Measurements from ENCODE around the gene CHRNA3.
A peak's percentile ranks its signal among the peaks of the same experiment; 100 is the strongest.

The CHRNA3 gene

GRCh38 chr15:78550815-78551214 is 70.0 kb downstream of the CHRNA3 start:
- CTCF ChIA-PET: no interaction called here
- H3K27ac ChIP-seq (ENCODE audit: extremely low read depth, low read depth, low read length): no peak overlapping the region
- H3K9me3 ChIP-seq (ENCODE audit: control insufficient read depth, insufficient read depth, low read depth, low read length): no peaks in the 10 kb centered on the region
- no peak overlapping the region for H3K4me3 ChIP-seq (ENCODE audit: low read depth, low read length)
- H3K4me1 ChIP-seq (ENCODE audit: control insufficient read depth, insufficient read depth, low read length): no peaks in the 10 kb centered on the region
- peaks cover 46 to 55% of the 10 kb centered on the region in 2 experiments for H3K36me3 ChIP-seq (ENCODE audit: control insufficient read depth in 2 of 2, insufficient read depth in 1 of 2, low read length in 2 of 2)
- POLR2A ChIA-PET: interaction anchor here (0.6 to 3.3 kb wide), 3 partner anchors 10 to 112 kb away, joined by 3 to 23 read pairs (median 20); partner anchors contain the start of genes CHRNA5 and PSMA4
- TF ChIP-seq ZNF561 (tag by site-specific recombination; IDR thresholded peaks at IDR 0.05; ENCODE audit: borderline replicate concordance) (no peak), ZNF785 (tag by site-specific recombination; IDR thresholded peaks at IDR 0.05) (no peak), ZNF214 (tag by site-specific recombination; IDR thresholded peaks at IDR 0.05; ENCODE audit: borderline replicate concordance) (no peak), ZNF449 (tag by site-specific recombination; IDR thresholded peaks at IDR 0.05) (no peak), ZSCAN4 (tag by site-specific recombination; IDR thresholded peaks at IDR 0.05) (no peak), ZFP37 (tag by site-specific recombination; IDR thresholded peaks at IDR 0.05) (no peak), ZNF274 (IDR thresholded peaks at IDR 0.05; ENCODE audit: low read length) (no peak), ZNF274 (tag by site-specific recombination; IDR thresholded peaks at IDR 0.05; ENCODE audit: borderline replicate concordance) (no peak), ZNF302 (tag by site-specific recombination; IDR thresholded peaks at IDR 0.05; ENCODE audit: low read depth) (no peak), ZBTB21 (tag by site-specific recombination; IDR thresholded peaks at IDR 0.05) (no peak), ZNF548 (tag by site-specific recombination; IDR thresholded peaks at IDR 0.05) (no peak), WT1 (tag by site-specific recombination; IDR thresholded peaks at IDR 0.05) (no peak), ZNF692 (tag by site-specific recombination; IDR thresholded peaks at IDR 0.05) (no peak), ZBTB10 (tag by site-specific recombination; IDR thresholded peaks at IDR 0.05) (no peak), ZNF768 (tag by site-specific recombination; IDR thresholded peaks at IDR 0.05) (no peak), ZNF404 (tag by site-specific recombination; IDR thresholded peaks at IDR 0.05) (no peak)

GRCh38 chr15:78550194-78550593 is 70.6 kb downstream of the CHRNA3 start:
- CTCF ChIA-PET: no interaction called here
- Histone ChIP-seq H3K4me1 (ENCODE audit: control insufficient read depth, insufficient read depth, low read length) (no peaks in the 10 kb centered on the region), H3K4me3 (ENCODE audit: low read depth, low read length) (no peak overlapping the region), H3K27ac (ENCODE audit: extremely low read depth, low read depth, low read length) (no peak overlapping the region), H3K36me3 (ENCODE audit: control insufficient read depth in 2 of 2, insufficient read depth in 1 of 2, low read length in 2 of 2) (peaks cover 52 to 61% of the 10 kb centered on the region in 2 experiments), H3K9me3 (ENCODE audit: control insufficient read depth, insufficient read depth, low read depth, low read length) (no peaks in the 10 kb centered on the region)
- TF ChIP-seq GLIS1 (tag by site-specific recombination; IDR thresholded peaks at IDR 0.05): peak; percentile 31; the same call in 1 of the 2 replicates
- TF ChIP-seq ZNF704 (tag by site-specific recombination; IDR thresholded peaks at IDR 0.05): no peak
- TF ChIP-seq SCRT2 (tag by site-specific recombination; IDR thresholded peaks at IDR 0.05): no peak
- TF ChIP-seq ZNF548 (tag by site-specific recombination; IDR thresholded peaks at IDR 0.05): no peak
- peak; percentile 74 for TF ChIP-seq ZNF600 (tag by site-specific recombination; IDR thresholded peaks at IDR 0.05)
- no peak for TF ChIP-seq SCRT1 (tag by site-specific recombination; IDR thresholded peaks at IDR 0.05; ENCODE audit: borderline replicate concordance)
- POLR2A ChIA-PET: interaction anchor here (0.6 to 3.3 kb wide), 4 partner anchors 9 to 251 kb away, joined by 3 to 23 read pairs (median 12); partner anchors contain the start of genes CHRNA5, IREB2, PSMA4 and SKIC8
